Ecto neural progenitor cell (in vitro differentiated cells): ENCODE results near the gene PRR33.
"Not testable (repeated sequence)": the region's sequence is repeated elsewhere in the genome, so short reads cannot be mapped to it uniquely, and the experiment has no call there.

Experiments
- DNase-seq: peaks from one replicate; pipeline ENCODE4 v3.0.0-alpha.2; 2018; ENCODE audit warnings: low spot score

The PRR33 gene

GRCh38 chr11:1875093-1875850 lies 16.4 kb downstream of the PRR33 start:
- no peak for DNase-seq

- not testable (repeated sequence) for DNase-seq
These were observed 17.1 kb downstream of the PRR33 start for GRCh38 chr11:1874441-1875092.

- DNase-seq, result not testable (repeated sequence)
These were observed 17.9 kb downstream of the PRR33 start for GRCh38 chr11:1873813-1874150.

- no peak for DNase-seq
These were observed 18.5 kb downstream of the PRR33 start for GRCh38 chr11:1873048-1873812.

- DNase-seq, result no peak
These were observed 19.3 kb downstream of the PRR33 start for GRCh38 chr11:1872267-1872985.

- no peak for DNase-seq
These were observed 20.2 kb downstream of the PRR33 start for GRCh38 chr11:1871531-1871930.

- DNase-seq, result no peak
These were observed 20.8 kb downstream of the PRR33 start for GRCh38 chr11:1870721-1871466.

GRCh38 chr11:1870326-1870696 lies 21.4 kb downstream of the PRR33 start:
- no peak for DNase-seq

GRCh38 chr11:1869427-1870325 lies 22.0 kb downstream of the PRR33 start:
- DNase-seq, result no peak

GRCh38 chr11:1868636-1869291 lies 22.9 kb downstream of the PRR33 start:
- no peak for DNase-seq

GRCh38 chr11:1868056-1868635 lies 23.5 kb downstream of the PRR33 start:
- DNase-seq, result no peak

- DNase-seq, result no peak
These were observed 24.3 kb downstream of the PRR33 start for GRCh38 chr11:1867381-1867780.

GRCh38 chr11:1866776-1867175 lies 24.9 kb downstream of the PRR33 start:
- DNase-seq, result no peak

- no peak for DNase-seq
These were observed 25.5 kb downstream of the PRR33 start for GRCh38 chr11:1866226-1866625.

GRCh38 chr11:1864831-1865665 lies 26.6 kb downstream of the PRR33 start:
- no peak for DNase-seq

GRCh38 chr11:1864231-1864630 lies 27.5 kb downstream of the PRR33 start:
- no peak for DNase-seq

GRCh38 chr11:1863352-1864216 lies 28.1 kb downstream of the PRR33 start:
- peak; percentile 75 for DNase-seq
